ENCODE measurements around the gene SRL.

GRCh38 chr16:4232541-4233386 is 9.1 kb downstream of the SRL start:
- TF ChIP-seq CTCF (IDR thresholded peaks at IDR 0.05): no peak
- no peak for TF ChIP-seq POLR2A (IDR thresholded peaks at IDR 0.05)

Data from tibial nerve (tissue), 3 donors.